8988T (cell line): ENCODE measurements around the gene LRMDA.
"Not testable (repeated sequence)": the region's sequence is repeated elsewhere in the genome, so short reads cannot be mapped to it uniquely, and the experiment has no call there.

Source experiments
- DNase-seq: peaks from one replicate; pipeline ENCODE4 v3.0.0; 2011

The LRMDA gene

DNA sequence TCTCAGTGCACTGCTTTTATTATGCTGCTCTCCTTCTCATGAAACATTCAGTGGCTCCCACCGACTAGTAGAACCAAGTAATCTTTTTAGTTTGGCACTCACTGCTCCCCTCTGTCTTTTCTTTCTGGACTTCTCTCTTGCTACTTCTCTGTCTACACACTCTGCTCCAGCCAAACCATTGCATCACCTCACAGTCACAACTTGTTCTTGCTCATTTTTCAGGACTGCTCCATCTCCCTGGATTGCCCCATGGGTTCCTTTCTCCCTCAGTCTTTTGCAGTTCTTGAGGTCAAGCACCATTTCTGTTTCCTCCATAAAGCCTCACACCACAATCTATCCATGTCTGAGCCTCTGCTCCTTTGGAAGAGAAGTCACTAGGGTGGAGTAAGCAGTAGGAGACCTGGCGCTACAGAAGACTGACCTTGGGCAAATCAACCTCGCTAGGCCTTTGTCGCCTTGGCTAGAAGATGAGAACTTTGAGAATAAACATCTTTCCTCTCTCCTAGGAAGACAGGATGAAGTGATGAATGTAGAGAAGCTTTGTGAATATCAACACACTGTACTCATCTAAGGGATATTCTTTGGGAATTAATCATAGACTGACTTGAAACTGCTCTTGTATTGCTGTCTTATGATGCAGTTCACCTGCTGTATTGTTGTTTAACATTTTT is 186.2 kb downstream of the LRMDA start:
- DNase-seq, result no peak

DNA sequence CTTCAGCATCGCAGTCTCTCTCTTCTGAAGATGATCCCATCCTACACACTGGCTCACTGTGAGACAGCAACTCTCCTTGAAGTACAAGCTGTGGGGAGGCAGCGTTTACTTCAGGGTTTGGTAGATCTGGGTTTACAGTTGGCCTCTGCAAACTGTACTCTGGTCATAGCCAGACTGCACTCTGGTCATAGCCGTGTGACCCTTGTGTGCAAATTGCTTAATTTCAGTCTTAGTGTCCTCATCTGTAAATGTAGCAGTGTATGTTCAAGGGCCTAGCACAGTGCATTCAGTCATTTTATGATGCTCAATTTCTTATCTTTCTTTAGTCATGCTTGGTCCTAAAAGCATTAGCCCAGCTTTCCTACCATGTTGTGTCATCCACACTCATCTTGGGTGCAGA is 188.2 kb downstream of the LRMDA start:
- DNase-seq, result no peak

DNA sequence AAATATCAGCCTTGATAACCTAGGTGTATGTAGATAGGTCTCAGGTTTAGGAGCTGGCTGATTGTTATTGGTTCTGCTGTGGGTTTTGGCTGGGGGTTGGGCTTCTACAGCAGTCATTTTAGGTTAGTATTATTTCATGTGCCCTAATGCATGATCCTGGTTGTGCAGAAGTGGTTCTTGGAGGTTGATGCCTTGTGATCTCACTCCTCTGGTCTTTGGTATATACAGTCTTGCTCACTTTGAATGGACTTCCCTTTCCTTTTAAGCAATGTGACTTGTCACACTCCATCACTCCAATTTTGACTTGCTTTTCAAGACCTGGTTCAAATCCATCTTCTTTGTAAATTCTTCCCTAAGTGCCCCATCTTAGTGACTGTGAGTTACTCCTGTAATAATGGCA is 188.9 kb downstream of the LRMDA start:
- DNase-seq, result no peak

DNA sequence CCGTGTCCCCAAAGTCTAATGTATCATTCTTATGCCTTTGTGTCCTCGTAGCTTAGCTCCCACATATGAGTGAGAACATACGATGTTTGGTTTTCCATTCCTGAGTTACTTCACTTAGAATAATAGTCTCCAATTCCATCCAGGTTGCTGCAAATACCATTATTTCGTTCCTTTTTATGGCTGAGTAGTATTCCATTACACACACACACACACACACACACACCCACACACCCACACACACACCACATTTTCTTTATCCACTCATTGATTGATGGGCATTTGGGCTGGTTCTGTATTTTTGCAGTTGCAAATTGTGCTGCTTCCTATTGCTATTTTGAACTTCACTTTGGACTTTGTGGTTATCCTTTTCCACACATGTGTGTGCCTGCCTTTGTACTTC is 189.6 kb downstream of the LRMDA start:
- not testable (repeated sequence) for DNase-seq

DNA sequence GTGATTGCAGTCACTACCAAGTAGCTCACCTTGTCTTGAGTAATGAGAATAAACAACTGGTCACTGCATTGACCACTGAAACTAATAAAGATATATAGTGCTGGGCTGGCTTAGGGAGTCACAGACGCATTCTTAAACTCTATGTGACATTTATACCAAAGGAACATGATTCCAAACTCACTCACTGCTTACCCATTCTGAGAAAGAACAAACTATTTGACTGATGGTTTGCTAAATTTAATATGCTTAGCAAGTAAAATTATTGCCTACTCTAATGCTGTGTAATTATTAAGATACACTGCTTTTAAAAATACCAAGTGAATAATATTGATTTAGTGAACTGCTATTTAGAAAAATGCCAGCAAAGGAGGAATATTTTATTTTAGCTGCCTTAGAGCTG is 191.1 kb downstream of the LRMDA start:
- no peak for DNase-seq

DNA sequence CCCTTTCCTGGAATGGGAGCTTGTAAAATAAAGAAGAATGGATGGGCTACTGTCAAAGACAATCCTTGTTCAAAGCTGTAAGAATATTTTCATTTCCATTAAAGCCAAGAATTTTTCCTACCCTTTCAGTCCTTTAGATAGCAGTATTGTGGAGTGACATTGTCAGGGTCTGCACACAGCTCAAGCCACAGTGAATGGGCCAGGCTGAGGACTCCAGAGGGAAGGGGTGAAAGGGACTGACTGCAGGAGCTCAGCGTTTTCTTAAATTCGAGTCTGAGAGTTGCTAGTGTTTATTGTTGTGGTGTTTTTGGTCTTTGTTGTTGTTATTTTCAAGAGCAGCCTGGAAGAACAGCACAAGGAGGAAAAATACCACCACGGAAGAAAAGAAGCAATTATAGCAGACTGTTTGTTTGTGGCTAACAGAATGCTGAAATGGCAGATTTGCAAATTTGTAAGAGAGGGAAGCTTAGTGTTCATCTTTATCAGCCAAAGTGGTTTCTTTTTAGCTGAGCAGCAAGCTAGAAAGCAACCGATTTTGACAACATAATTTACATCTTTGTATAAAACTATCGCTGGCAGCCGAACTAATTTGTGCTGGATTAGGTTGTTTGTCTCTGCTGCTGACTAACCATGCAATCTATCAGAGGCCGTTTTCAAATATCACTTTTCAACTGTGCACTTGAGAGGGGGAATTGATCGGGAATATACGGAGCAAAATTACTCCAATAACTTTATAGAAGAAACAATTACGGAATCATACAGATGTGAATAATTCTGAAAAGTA is 192.1 kb downstream of the LRMDA start:
- DNase-seq, result no peak

DNA sequence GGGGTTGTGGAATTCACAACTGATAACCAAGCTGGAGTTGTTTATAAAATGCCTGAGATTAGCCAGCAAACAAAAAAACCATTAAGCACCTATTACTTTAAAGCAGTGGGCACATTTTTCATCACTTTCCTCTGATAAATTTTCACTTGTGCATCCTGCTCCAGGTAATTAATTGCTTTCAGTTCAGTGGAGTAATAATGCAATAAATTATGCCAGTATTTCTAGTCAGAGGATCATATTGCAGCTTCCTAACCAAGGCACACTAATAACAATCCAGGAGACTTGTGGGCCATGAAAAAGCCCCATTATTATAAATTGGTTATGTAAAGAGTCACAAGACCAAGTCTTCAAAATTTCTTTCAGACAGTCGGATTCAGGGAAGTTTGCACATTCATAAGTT is 193.2 kb downstream of the LRMDA start:
- DNase-seq, result no peak

DNA sequence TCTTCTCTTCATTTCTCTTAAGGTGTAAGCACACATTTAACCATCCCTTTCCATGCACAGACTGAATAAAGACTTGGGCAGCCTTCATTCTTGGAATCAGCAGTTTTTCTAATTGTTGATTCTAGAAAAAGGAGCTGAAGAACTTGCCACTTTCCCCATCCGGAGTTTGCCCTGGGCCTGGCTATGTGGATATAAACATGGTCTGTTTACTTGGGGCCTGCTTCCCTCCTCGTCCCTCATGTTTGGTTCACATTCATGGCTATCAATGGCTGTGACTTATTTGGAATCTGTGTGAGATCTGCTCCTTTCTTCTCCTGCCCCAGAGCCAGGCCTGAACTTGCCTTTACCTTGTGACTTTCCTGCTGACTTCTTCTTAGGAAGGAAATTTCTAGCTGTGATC is 199.3 kb downstream of the LRMDA start:
- no peak for DNase-seq

DNA sequence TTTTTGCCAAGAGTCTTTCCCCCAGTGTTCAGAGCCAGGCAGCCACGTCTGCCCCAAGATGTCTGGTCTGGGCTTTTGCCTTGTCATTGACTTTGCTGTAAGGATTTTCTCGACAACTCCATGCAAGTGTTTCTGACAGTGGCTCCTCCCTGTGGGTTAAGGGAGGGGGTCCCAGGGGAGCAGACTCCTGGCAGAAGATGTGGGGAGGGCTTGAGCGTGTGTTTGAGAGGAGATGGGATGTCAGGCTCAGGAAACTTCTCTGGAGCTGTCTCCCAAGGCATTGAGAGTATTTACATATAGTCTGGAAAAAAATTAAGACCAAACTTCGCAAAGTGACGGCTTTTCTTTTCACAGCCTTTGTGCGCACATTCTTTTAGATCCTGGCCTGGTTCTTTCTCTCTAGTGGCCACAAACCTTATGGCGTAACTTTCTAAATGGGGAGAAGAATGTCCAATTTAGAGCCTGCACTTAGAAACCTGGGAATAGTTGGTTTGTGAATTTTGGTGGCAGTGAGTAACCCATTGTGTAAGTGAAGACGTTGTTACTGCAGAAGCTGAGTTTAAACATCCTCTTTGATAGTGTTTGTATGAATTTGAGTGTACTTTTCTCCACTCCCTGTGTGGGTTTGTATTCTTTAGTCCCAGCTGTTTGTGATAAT is 201.5 kb downstream of the LRMDA start:
- no peak for DNase-seq

DNA sequence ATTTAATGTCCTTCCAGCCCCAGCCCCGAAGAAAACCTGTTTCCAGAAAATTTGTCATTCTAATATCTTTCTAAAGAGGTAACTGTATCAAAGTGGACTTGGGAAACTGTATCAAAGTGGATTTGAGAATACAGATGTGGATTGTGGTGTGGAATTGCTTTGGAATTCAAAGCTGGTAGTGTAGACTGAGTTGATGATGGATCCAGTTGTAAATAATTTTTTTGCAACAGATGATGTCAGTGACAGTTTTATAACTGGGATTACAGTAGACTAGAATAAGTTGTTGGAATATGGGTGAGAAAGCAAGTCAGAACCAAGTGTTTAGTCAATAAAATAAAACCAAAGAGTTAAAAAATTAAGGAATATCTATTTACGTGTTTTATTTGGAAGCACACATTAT is 202.1 kb downstream of the LRMDA start:
- DNase-seq, result no peak

DNA sequence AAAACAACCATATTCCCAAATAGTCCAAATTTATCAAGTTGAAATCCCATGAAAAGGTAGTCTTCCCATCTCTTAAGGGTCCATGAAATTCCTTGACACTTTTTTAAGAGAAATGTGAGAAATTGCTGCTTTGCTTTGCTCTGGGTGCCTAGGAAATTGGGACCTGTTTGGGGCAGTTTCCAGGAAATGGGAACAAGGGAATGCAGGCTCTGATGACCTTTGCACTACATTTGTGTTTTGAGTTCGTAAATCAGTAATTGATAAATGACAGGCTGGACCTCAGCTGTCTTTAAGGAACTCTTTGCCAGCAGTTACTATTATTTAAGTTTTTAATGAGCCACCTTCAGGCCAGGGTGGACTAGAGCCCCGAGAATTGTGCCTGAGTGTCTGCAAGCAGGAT is 203.5 kb downstream of the LRMDA start:
- DNase-seq, result no peak

DNA sequence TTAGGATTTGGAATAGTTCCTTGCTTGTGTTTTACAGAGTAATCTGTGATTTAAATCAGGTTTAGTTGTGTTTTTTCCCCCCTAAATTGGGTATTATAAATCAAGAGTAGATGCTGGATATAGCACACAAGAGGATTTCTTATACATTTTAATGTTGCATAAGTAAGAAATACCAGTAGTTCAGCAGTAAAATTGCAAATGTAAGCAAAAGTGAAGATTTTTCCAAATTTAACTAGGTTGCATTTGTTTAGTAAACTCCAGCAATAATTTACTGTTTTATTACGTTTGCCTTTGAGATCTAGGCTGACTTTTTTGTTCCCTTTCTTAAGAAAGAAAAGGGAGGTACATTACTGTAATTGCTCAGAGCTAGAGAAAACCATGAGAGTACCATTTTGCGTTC is 207.3 kb downstream of the LRMDA start:
- no peak for DNase-seq

DNA sequence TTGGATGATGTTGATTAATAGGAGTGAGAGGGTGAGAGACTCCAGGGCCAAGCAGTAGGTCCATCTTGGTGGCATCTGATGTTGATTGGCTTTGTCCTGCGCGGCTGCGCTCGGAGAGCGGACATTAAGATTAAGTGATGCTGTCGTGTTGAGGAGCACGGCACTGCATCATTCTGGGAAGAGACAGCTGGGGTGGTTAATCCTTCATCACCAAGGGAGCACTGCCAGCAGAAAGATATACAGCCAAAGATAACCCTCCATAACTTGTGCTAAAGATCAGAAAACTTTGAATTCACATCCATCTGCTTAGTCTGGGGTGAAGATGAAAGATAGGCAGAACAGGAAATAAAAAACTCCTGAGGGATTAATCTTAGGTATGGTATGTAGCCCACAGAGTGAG is 208.3 kb downstream of the LRMDA start:
- DNase-seq, result no peak

DNA sequence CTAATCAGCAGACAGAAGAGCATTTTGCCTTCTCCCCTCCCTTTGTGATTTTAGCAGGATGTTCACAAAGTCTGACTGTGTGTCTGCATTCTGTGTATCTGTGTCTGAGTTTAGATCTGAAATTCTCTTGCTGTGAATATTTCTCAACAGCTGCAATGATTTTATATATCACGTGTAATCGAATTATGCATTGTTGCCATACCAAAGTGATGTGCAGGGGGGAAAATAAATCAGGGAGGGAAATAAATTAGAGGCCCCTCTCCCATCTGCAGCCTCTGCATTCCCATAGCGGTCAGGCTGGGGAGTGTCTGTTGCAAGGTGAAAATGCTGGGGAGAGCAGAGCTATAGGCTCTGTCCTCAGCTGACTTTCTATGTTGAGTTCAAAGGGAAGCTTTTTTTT is 209.0 kb downstream of the LRMDA start:
- DNase-seq, result no peak

DNA sequence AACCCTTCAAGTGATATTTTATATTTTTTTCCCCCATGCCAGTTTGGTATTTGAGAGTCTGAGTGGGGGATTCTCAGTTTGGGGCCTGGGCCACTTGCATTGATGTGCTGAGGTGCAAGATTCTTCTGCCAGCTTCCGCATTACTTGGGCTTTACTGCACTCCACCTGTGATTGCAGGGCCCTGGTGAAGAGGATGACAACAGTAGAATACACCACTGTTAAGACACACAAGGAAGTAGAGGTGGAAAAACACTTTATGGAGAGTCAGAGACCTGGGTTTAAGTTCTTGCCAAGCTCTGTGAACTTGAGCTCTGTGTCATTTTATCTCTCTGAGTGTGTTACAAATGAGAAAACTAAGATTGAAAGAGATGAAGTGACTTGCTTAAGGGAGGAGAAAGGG is 209.4 kb downstream of the LRMDA start:
- DNase-seq, result no peak

DNA sequence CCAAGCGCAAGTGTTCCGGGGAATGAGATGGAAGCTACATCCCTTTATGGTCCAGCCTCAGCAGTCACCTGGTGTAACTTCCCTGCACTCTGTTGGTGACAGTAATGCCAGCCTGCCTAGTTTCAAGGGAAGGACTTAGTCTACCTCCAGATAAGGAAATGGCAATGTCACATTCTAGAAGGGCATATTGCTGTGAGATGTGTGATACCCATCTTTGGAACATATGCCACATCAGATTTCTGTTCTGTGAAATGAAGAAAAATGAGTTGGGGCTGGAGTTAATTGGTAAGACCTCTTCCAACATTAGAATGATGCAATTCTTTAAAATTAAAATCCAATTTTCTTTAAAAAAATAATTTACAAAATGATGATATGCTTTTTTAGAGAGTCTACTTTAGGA is 212.0 kb downstream of the LRMDA start:
- DNase-seq, result no peak

DNA sequence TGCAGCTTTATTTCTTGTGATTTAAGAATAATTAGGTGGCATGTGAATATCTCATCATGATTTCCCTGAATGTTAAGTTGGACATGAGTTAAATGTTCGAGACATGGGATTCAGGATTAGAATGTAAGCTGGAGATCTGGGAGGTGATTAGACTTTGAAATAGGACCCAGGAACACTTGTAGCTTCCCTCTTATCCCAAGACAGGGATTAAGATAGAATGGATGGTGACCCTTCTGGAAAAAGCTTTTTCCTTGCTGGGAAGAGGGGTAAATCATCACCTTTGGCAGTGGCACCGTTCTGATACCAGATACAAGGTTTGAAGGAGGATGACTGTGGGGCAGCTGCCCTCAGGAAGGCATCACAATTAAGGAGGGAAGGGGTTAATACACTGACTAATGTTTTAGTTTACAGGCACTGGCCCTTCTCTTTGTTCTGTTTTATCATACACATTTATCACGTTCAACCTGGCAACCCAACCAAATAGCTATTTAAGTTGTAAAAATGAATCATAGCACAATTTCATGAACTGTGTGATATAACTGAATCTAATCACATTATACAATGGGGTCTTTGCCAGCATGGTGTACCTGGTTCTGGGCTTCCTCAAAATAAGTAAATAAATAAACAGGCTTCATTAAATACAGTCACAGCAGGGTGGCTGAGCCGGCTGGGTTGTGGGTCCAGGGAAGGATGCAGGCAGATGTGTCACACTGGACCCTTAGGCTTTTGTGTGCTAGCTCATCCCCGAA is 212.7 kb downstream of the LRMDA start:
- DNase-seq, result no peak

DNA sequence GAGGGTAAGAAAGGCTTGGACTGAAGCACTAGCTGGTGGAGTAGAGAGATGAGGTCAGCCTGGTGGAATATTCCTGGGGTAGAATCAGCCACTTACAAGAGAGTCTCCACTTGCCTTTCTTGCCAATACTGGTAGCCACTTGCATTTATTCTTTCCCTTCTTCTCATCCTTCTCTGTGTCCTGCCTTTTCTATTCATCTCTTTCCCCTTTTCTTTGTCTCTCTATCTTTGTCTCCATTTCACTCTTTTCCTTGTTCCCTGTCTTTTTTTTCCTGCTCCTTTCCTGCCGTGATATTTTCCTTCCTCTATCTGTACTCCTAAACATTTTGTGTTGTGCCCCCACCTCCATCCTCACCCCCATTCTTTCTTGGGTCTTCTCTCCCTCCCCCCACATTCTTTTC is 214.3 kb downstream of the LRMDA start:
- DNase-seq, result no peak

DNA sequence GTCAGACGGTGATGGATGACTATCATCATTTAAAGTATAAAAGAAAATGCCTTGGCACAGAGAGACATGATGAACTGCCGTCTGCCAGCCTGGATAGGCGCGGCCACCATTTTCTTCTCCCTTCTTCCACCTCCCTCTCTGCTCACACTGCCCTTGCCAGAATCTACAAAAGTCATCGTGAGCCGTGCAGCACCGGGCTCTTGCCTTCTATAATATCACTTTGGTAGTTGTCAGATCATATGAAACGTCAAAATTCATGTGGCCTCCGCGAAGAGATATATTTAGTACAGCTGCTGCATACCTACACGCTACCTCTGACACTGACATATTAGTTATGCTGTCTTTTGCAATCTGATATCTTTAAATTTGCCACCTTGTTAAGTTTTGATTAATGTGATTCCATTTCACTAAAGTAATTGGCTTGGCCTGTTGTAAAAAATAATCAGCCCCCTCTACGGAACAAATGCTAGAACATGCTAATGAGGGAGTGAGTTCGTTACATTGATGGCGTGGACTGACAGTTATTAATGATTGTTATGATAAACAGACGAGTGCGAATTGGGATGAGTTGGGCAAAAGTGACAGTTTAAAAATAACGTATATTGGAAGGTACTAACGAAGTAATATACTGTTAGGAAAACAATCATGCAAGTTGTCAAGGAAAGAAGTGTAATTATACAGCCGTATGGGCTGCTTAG is 214.9 kb downstream of the LRMDA start:
- no peak for DNase-seq

DNA sequence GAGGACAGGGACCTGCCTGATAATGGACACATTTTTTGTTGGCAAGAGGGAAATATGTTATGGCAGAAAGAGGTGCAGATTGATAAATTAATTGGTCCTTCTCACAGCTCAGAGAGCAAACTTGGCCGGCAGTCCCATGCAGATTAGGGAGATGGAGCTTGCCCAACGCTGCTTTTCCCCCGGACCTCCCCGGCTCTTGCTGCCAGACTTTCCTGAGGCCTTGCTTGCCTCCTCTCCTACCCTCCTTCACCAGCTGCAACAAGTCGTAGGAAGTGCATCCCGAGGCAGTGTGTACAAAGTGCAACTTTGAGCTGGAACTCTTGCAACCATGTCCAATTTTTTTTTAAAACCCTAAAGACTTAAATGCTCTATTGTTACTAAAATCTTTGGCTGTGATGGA is 215.5 kb downstream of the LRMDA start:
- DNase-seq, result no peak

DNA sequence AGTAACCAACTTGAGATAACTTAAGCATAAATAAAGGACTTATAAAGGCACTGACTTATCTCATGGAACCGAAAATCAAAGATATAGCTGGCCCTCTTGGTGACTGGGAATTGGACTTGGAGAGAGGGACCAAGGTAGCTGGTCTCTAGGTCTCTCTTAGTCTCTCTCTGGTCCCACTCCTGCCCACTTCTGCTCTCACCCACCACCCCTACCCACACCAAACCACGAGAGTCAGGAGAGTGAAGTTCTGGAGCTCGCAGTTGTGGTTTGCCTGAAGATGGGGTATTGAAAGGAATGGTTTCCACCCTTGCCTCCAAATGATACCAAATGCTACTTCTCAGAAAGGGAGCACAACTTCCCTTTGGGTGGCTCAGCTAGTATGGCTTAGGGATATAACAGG is 216.3 kb downstream of the LRMDA start:
- no peak for DNase-seq

DNA sequence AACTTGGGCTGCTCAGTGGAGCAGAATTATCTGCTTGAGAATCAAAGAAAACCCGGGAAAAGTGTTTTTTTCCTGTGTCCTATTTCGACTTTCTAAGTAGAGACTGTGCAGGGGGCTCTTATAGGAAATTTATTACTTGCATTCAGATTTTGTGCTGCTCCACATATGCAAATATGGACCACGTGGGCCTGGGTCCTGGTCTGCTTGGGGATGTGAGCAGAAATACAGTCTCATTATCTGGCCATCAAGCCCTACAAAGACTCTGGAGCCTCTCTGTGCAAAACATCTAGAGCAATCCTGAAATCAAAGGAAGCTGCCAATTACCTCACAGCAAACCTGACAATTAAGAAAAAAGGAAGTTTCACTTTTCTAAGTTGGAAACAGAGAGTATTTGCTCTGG is 216.9 kb downstream of the LRMDA start:
- no peak for DNase-seq

DNA sequence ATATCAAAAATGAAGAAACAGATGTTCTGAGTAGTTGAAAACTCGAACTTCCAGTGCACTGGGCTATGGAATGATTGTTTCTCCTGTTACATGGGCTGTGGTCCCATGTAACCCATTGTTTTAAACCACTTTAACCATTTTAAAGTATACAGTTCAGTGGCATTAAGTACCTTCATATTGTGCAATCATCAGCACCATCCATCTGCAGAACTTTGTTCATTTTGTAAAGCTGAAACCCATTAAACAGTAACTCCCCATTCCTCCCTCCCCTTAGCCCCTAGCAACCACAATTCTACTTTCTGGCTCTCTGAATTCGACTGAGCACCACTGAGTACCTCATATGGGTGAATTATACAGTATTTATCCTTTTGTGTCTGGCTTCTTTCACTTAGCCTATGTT is 217.4 kb downstream of the LRMDA start:
- DNase-seq, result no peak
